GM13977 (cell line): Measurements from ENCODE around the gene FNDC11.
A peak's percentile ranks its signal among the peaks of the same experiment; 100 is the strongest.

Experiments
- DNase-seq: peaks from one replicate; pipeline ENCODE4 v3.0.0; 2012; ENCODE audit warnings: low spot score
- CTCF ChIP-seq: IDR thresholded peaks from 2 replicates; pipeline ENCODE4 v1.5.1; 2012; ENCODE audit warnings: mild to moderate bottlenecking, control low read depth; ENCODE audit not compliant: insufficient read depth; ENCODE audit errors: extremely low read depth, missing control alignments
- in situ Hi-C: fragments of 300-500 bp; cut with MboI; formaldehyde crosslinking; loops from one replicate; pipeline ENCODE4 v1.12.0; 2022; ENCODE audit warnings: low sequenced_read_pairs, low pct_unique_long_range_greater_than_20kb, mixed read lengths, inconsistent platforms; ENCODE audit not compliant: unreplicated experiment

FNDC11 gene

GRCh38 chr20:63539441-63540370 is 14.3 kb upstream of the FNDC11 start:
- DNase-seq = no peak
- TF ChIP-seq CTCF = no peak
- in situ Hi-C loops = no loop called here

- no peak for DNase-seq
- TF ChIP-seq CTCF = no peak
- in situ Hi-C loops = no loop called here
Observed at GRCh38 chr20:63540417-63541186, 13.4 kb upstream of the FNDC11 start.

GRCh38 chr20:63541371-63541770 is 12.6 kb upstream of the FNDC11 start:
- in situ Hi-C loops = no loop called here
- no peak for DNase-seq
- no peak for TF ChIP-seq CTCF

- DNase-seq = no peak
- in situ Hi-C loops = no loop called here
- no peak for TF ChIP-seq CTCF
Observed at GRCh38 chr20:63542031-63542559, 11.9 kb upstream of the FNDC11 start.

- DNase-seq = peak; percentile 90
- in situ Hi-C loops = no loop called here
- TF ChIP-seq CTCF = no peak
Observed at GRCh38 chr20:63542696-63543095, 11.3 kb upstream of the FNDC11 start.

- in situ Hi-C loops = no loop called here
- no peak for DNase-seq
- no peak for TF ChIP-seq CTCF
Observed at GRCh38 chr20:63543131-63543530, 10.8 kb upstream of the FNDC11 start.
